Trophoblast cell (in vitro differentiated cells and primary cell): ENCODE data around the gene UST.
"Not testable (repeated sequence)": the region's sequence is repeated elsewhere in the genome, so short reads cannot be mapped to it uniquely, and the experiment has no call there.

Source experiments
- DNase-seq, 2 donors: peaks; one replicate each; pipeline ENCODE4 v3.0.0-alpha.2; 2016
- H2AFZ ChIP-seq: 2 replicates; pipeline ENCODE4 v1.6.1; 2013; ENCODE audit warnings: low read length, moderate library complexity, mild to moderate bottlenecking; ENCODE audit not compliant: insufficient read depth, poor library complexity
- H2AK5ac ChIP-seq: 2 replicates; pipeline ENCODE4 v1.6.1; 2013; ENCODE audit warnings: mild to moderate bottlenecking, low read length
- H2BK120ac ChIP-seq: 2 replicates; pipeline ENCODE4 v1.6.1; 2013; ENCODE audit warnings: low read length, mild to moderate bottlenecking, moderate library complexity; ENCODE audit not compliant: insufficient read depth, poor library complexity
- H2BK12ac ChIP-seq: 2 replicates; pipeline ENCODE4 v1.6.1; 2013; ENCODE audit warnings: mild to moderate bottlenecking, low read length, moderate library complexity
- H2BK5ac ChIP-seq: 2 replicates; pipeline ENCODE4 v1.6.1; 2013; ENCODE audit warnings: low read length, low read depth, moderate library complexity, mild to moderate bottlenecking; ENCODE audit not compliant: poor library complexity
- H3K14ac ChIP-seq: 2 replicates; pipeline ENCODE4 v1.6.1; 2013; ENCODE audit warnings: mild to moderate bottlenecking, low read length
- H3K18ac ChIP-seq: 2 replicates; pipeline ENCODE4 v1.6.1; 2013; ENCODE audit warnings: mild to moderate bottlenecking, low read length
- H3K23ac ChIP-seq: 2 replicates; pipeline ENCODE4 v1.6.1; 2013; ENCODE audit warnings: low read length
- H3K27ac ChIP-seq: 2 replicates; pipeline ENCODE4 v1.5.1; 2013; ENCODE audit warnings: low read depth, mild to moderate bottlenecking, inconsistent platforms, low read length, moderate library complexity
- H3K27me3 ChIP-seq: 2 replicates; pipeline ENCODE4 v1.6.1; 2013; ENCODE audit warnings: inconsistent platforms, mild to moderate bottlenecking, low read length, moderate library complexity; ENCODE audit not compliant: insufficient read depth
- H3K36me3 ChIP-seq, 2 experiments: 1 replicate in 1 of 2; 2 replicates in 1 of 2; pipeline ENCODE4 v1.6.1; 2013; ENCODE audit warnings: low read length in 2 of 2, mild to moderate bottlenecking in 2 of 2, moderate library complexity in 1 of 2; ENCODE audit not compliant: insufficient read depth in 2 of 2, control insufficient read depth in 1 of 2
- H3K4ac ChIP-seq: 2 replicates; pipeline ENCODE4 v1.6.1; 2013; ENCODE audit warnings: low read depth, mild to moderate bottlenecking, low read length, moderate library complexity
- H3K4me1 ChIP-seq, 2 experiments: 1 replicate in 1 of 2; 2 replicates in 1 of 2; pipeline ENCODE4 v1.6.1; 2013; ENCODE audit warnings: low read length in 2 of 2, mild to moderate bottlenecking in 2 of 2, moderate library complexity in 1 of 2; ENCODE audit not compliant: insufficient read depth in 2 of 2, control insufficient read depth in 1 of 2
- H3K4me2 ChIP-seq: 2 replicates; pipeline ENCODE4 v1.6.1; 2013; ENCODE audit warnings: inconsistent platforms, mild to moderate bottlenecking, low read length, moderate library complexity
- H3K4me3 ChIP-seq: 2 replicates; pipeline ENCODE4 v1.5.1; 2013; ENCODE audit warnings: mild to moderate bottlenecking, low read depth, low read length, inconsistent platforms
- H3K79me1 ChIP-seq: one replicate; pipeline ENCODE4 v1.6.1; 2013; ENCODE audit warnings: low read length
- H3K79me2 ChIP-seq: 2 replicates; pipeline ENCODE4 v1.6.1; 2013; ENCODE audit warnings: low read length, mild to moderate bottlenecking; ENCODE audit not compliant: control insufficient read depth, insufficient read depth, poor library complexity
- H3K9ac ChIP-seq: 2 replicates; pipeline ENCODE4 v1.6.1; 2013; ENCODE audit warnings: mild to moderate bottlenecking, low read length
- H3K9me3 ChIP-seq: 2 replicates; pipeline ENCODE4 v1.6.1; 2013; ENCODE audit warnings: low read depth, mild to moderate bottlenecking, control low read depth, inconsistent platforms, low read length; ENCODE audit not compliant: insufficient read depth
- H4K12ac ChIP-seq: 2 replicates; pipeline ENCODE4 v1.6.1; 2013; ENCODE audit warnings: low read depth, mild to moderate bottlenecking, low read length, moderate library complexity
- H4K8ac ChIP-seq: 2 replicates; pipeline ENCODE4 v1.6.1; 2013; ENCODE audit warnings: low read depth, mild to moderate bottlenecking, low read length, moderate library complexity
- H4K91ac ChIP-seq: one replicate; pipeline ENCODE4 v1.6.1; 2013; ENCODE audit warnings: low read depth, mild to moderate bottlenecking, low read length, moderate library complexity
- WGBS: extraction: QIAGEN DNeasy Blood & Tissue Kit; methylation state at CpG from one replicate; pipeline ENCODE4 v1.1.7; 2013; ENCODE audit warnings: missing lambda C conversion rate; ENCODE audit not compliant: insufficient read length, insufficient coverage; ENCODE audit errors: extremely low coverage; 5-methylcytosine and 5-hydroxymethylcytosine counted together

Gene UST

GRCh38 chr6:149003560-149003959 lies 256.7 kb downstream of the UST start:
- no peaks in the 10 kb centered on the region for H3K79me2 ChIP-seq
- no peak overlapping the region for H4K91ac ChIP-seq
- no peak for DNase-seq
- H3K27me3 ChIP-seq: no peaks in the 10 kb centered on the region
- H2BK12ac ChIP-seq: no peak overlapping the region
- no peak overlapping the region for H2AFZ ChIP-seq
- no peak overlapping the region for H2AK5ac ChIP-seq
- H2BK5ac ChIP-seq: no peak overlapping the region
- no peaks in the 10 kb centered on the region for H3K36me3 ChIP-seq
- H3K4me3 ChIP-seq: no peak overlapping the region
- WGBS: no CpG with 5 or more reads among the region's 7 CpGs
- no peak overlapping the region for H4K12ac ChIP-seq
- no peak overlapping the region for H3K18ac ChIP-seq
- H2BK120ac ChIP-seq: no peak overlapping the region
- no peak overlapping the region for H3K27ac ChIP-seq
- H3K4me2 ChIP-seq: no peak overlapping the region
- no peaks in the 10 kb centered on the region for H3K79me1 ChIP-seq
- H3K4me1 ChIP-seq: peaks cover 0 to 2% of the 10 kb centered on the region in 2 experiments
- peaks cover 4% of the 10 kb centered on the region for H3K9me3 ChIP-seq
- no peak overlapping the region for H3K23ac ChIP-seq
- no peak overlapping the region for H3K4ac ChIP-seq
- H4K8ac ChIP-seq: no peak overlapping the region
- H3K14ac ChIP-seq: no peak overlapping the region
- H3K9ac ChIP-seq: no peak overlapping the region

GRCh38 chr6:149004664-149005063 lies 257.8 kb downstream of the UST start:
- Histone ChIP-seq H3K14ac (no peak overlapping the region), H3K4me2 (no peak overlapping the region), H3K23ac (no peak overlapping the region), H4K8ac (no peak overlapping the region), H3K4me3 (no peak overlapping the region), H3K18ac (no peak overlapping the region), H3K27me3 (no peaks in the 10 kb centered on the region), H3K9ac (no peak overlapping the region), H3K79me1 (no peaks in the 10 kb centered on the region), H2AK5ac (no peak overlapping the region), H3K79me2 (no peaks in the 10 kb centered on the region), H2AFZ (no peak overlapping the region), H3K9me3 (peaks cover 2% of the 10 kb centered on the region), H2BK120ac (no peak overlapping the region), H3K4ac (no peak overlapping the region), H2BK12ac (no peak overlapping the region), H4K12ac (no peak overlapping the region), H2BK5ac (no peak overlapping the region), H4K91ac (no peak overlapping the region), H3K4me1 (peaks cover 0 to 2% of the 10 kb centered on the region in 2 experiments), H3K36me3 (no peaks in the 10 kb centered on the region), H3K27ac (no peak overlapping the region)
- WGBS: no CpG with 5 or more reads among the region's 4 CpGs
- DNase-seq: no peak

GRCh38 chr6:149006236-149006635 lies 259.4 kb downstream of the UST start:
- not testable (repeated sequence) for H3K14ac ChIP-seq, H3K4me1 ChIP-seq, H3K36me3 ChIP-seq, H3K18ac ChIP-seq, H3K9ac ChIP-seq, DNase-seq, H2BK120ac ChIP-seq, H2AK5ac ChIP-seq, H4K8ac ChIP-seq, H3K9me3 ChIP-seq, H3K79me1 ChIP-seq, H3K79me2 ChIP-seq, H2BK5ac ChIP-seq, H3K4ac ChIP-seq, H4K91ac ChIP-seq, H3K4me3 ChIP-seq, H3K27ac ChIP-seq, H3K27me3 ChIP-seq, H3K23ac ChIP-seq, H4K12ac ChIP-seq, H2BK12ac ChIP-seq, H2AFZ ChIP-seq, H3K4me2 ChIP-seq
- WGBS: no CpG with 5 or more reads among the region's 1 CpG

GRCh38 chr6:149006671-149007070 lies 259.8 kb downstream of the UST start:
- WGBS: no CpG with 5 or more reads among the region's 3 CpGs
- Histone ChIP-seq H2BK5ac (no peak overlapping the region), H3K79me1 (peaks cover 2% of the 10 kb centered on the region), H4K8ac (no peak overlapping the region), H2AFZ (no peak overlapping the region), H3K27me3 (no peaks in the 10 kb centered on the region), H3K4me3 (no peak overlapping the region), H3K79me2 (no peaks in the 10 kb centered on the region), H3K4me1 (no peaks in the 10 kb centered on the region), H3K18ac (no peak overlapping the region), H3K36me3 (no peaks in the 10 kb centered on the region), H3K9ac (no peak overlapping the region), H3K27ac (no peak overlapping the region), H4K91ac (no peak overlapping the region), H3K23ac (no peak overlapping the region), H2BK120ac (no peak overlapping the region), H4K12ac (no peak overlapping the region), H3K4me2 (no peak overlapping the region), H3K9me3 (no peaks in the 10 kb centered on the region), H3K14ac (no peak overlapping the region), H2BK12ac (no peak overlapping the region), H3K4ac (no peak overlapping the region), H2AK5ac (no peak overlapping the region)
- no peak for DNase-seq
